Esophagus muscularis mucosa (tissue), 4 donors: Measurements from ENCODE around the gene ATF6. TPM values are rescaled to one million over a fixed set of nuclear protein-coding genes. Genes with fewer than 3 reads are reported as not detected.
"Not testable (repeated sequence)": the region's sequence is repeated elsewhere in the genome, so short reads cannot be mapped to it uniquely, and the experiment has no call there.

Experiments
- DNase-seq: peaks from one replicate; pipeline ENCODE4 v3.0.0-alpha.2; 2017; ENCODE audit errors: extremely low spot score
- H3K27ac ChIP-seq, 4 donors: fragments of 200-600 bp; sonication (generic); replicated peaks in 1 of 4; 1 replicate in 3 of 4; 2 replicates in 1 of 4; pipeline ENCODE4 v1.5.1; 2016 to 2019; ENCODE audit warnings: mild to moderate bottlenecking in 1 of 4
- H3K27me3 ChIP-seq, 4 donors: fragments of 200-600 bp; sonication (generic); one replicate each; pipeline versions ENCODE4 v1.5.1 to v1.6.0; 2016 to 2019
- H3K36me3 ChIP-seq, 4 donors: fragments of 200-600 bp; sonication (generic); one replicate each; pipeline ENCODE4 v1.5.1; 2016 to 2019
- H3K4me1 ChIP-seq, 4 donors: fragments of 200-600 bp; sonication (generic); one replicate each; pipeline ENCODE4 v1.5.1; 2016 to 2019
- H3K4me3 ChIP-seq, 4 donors: fragments of 200-600 bp; sonication (generic); 1 replicate in 2 of 4; 2 replicates in 2 of 4; pipeline ENCODE4 v1.5.1; 2016 to 2019; ENCODE audit warnings: mild to moderate bottlenecking in 4 of 4, moderate library complexity in 1 of 4
- H3K9me3 ChIP-seq, 4 donors: fragments of 200-600 bp; sonication (generic); 1 replicate in 3 of 4; 2 replicates in 1 of 4; pipeline ENCODE4 v1.5.1; 2016 to 2019
- EP300 ChIP-seq: sonication (generic); formaldehyde crosslinking; IDR thresholded peaks from one replicate; pipeline ENCODE4 v1.6.1; 2017; ENCODE audit warnings: antibody characterized with exemption
- POLR2A ChIP-seq: fragments of 450-650 bp; IDR thresholded peaks from one replicate; pipeline ENCODE4 v1.6.1; 2017; ENCODE audit warnings: antibody characterized with exemption, moderate library complexity, mild to moderate bottlenecking, low read depth
- POLR2AphosphoS5 ChIP-seq, 2 donors: sonication (generic); formaldehyde crosslinking; IDR thresholded peaks; one replicate each; pipeline ENCODE4 v1.6.1; 2017; ENCODE audit warnings: antibody characterized with exemption in 2 of 2
- WGBS: methylation state at CpG from one replicate; pipeline ENCODE4 v1.1.5; 2018; 5-methylcytosine and 5-hydroxymethylcytosine counted together
- intact Hi-C: fragments of 100-400 bp; cut with DNase I; formaldehyde crosslinking; loops from one replicate; pipeline ENCODE4 v1.15.1; 2023
- total RNA-seq, 4 donors: library from RNA; depleted of rRNA; stranded (reverse); fragments of >200 nt; gene quantifications; one replicate each; pipeline versions ENCODE4 v1.1.0 to v1.2.1, GENCODE V29; 2016
- TF ChIP-seq, protein P1 (sequence below), 3 experiments: fragments of 200-600 bp in 2 of 3; fragments of 450-650 bp in 1 of 3; sonication (generic) in 2 of 3; IDR thresholded peaks; one replicate each; pipeline ENCODE4 v1.5.1; 2017 to 2019; ENCODE audit warnings: antibody characterized with exemption in 3 of 3, mild to moderate bottlenecking in 2 of 3, moderate library complexity in 1 of 3

The ATF6 gene
- total RNA-seq, 4 donors from 2014 or later = 24.5 to 30.6 (median 27.4) TPM

DNA sequence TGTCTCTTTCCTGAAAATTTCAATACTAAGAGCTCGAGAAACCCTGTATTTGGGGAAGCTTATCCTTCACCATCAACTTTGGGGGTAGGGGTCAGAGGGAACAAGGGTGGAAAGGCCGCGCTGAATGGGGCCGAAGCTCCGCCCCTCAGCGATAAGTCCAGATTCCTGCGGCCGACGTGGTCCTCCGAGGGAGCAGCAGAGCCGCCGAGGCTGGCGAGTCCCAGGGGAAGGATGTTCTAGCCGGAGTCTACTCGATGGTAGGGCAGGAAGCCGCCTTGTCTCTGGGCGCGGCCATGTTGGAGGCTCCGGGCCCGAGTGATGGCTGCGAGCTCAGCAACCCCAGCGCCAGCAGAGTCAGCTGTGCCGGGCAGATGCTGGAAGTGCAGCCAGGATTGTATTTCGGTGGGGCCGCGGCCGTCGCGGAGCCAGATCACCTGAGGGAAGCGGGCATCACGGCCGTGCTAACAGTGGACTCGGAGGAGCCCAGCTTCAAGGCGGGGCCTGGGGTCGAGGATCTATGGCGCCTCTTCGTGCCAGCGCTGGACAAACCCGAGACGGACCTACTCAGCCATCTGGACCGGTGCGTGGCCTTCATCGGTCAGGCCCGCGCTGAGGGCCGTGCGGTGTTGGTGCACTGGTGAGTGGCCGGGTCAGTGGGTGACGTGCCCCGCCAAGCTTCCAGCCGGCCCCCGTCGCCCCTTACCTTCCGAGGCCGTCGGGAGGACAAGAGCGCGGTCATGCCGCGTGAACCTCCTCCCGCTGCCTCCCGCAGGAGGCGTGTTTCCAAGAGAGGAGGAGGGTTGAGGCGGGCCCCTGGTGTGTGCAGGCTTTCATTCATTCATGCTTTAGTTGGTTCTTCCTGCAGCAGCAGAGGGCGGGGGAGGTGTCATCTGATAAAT, 16.4 kb upstream of the ATF6 start, which contains the start of gene DUSP12:
DUSP12 (plus strand) TSS at position 278 of the 899 bp plus-strand sequence; CDS start at position 294, 16 bp downstream.
- peak; percentile 98 for DNase-seq
- intact Hi-C loops = loop anchor here (10.0 kb wide), 2 partner anchors 185 to 265 kb away; no protein-coding TSS in a partner anchor
- no peak for TF ChIP-seq EP300
- peak; percentile 74 to 88 for TF ChIP-seq POLR2AphosphoS5 (IDR thresholded peaks at IDR 0.05)
- Histone ChIP-seq H3K36me3 (peaks cover 17 to 34% (median 31%) of the 10 kb centered on the region in 4 donors), H3K27me3 (peaks cover 0 to 6% (median 3%) of the 10 kb centered on the region in 4 donors), H3K4me3 (peak within 1 kb of the TSS; percentile 72 to 96 (median 82)), H3K9me3 (no peaks in the 10 kb centered on the region), H3K27ac (peak within 1 kb of the TSS; percentile 82 to 95 (median 90)), H3K4me1 (peaks cover 14 to 26% (median 18%) of the 10 kb centered on the region in 4 donors)
- under 1% methylated on average over 24 of the region's 65 CpGs for WGBS

DNA sequence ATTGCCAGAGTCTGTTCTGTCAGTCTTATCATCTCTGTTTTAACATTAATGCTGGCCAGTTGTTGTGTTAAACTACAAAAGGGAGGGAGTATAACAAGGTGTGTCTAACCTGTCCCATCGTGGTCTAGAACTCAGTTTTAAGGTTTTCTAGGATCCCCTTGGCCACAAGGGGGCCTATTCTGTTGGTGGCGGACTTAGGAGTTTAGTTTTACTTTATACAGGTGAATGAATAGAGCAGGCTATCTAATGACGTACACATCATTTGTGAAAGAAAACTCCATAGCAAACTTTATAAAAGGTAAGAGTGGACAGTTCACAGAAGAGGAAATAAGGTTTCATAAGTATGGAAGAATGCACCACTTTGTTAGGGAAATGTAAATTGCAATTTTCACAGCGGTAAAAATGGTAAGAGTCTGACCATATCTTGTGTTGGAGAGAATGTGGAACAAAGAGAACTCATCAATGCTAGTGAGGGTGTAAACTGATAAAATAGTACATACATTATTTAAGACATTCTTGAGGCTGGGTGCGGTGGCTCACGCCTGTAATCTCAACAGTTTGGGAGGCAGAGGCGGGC, 2.5 kb upstream of the ATF6 start:
- DNase-seq = no peak
- Histone ChIP-seq H3K27me3 (no peaks in the 10 kb centered on the region), H3K4me3 (no peak overlapping the region), H3K36me3 (peaks cover 0 to 15% (median 8%) of the 10 kb centered on the region in 4 donors), H3K9me3 (no peaks in the 10 kb centered on the region), H3K27ac (no peak overlapping the region), H3K4me1 (peaks cover 19 to 25% (median 22%) of the 10 kb centered on the region in 4 donors)
- TF ChIP-seq, protein P1, sequence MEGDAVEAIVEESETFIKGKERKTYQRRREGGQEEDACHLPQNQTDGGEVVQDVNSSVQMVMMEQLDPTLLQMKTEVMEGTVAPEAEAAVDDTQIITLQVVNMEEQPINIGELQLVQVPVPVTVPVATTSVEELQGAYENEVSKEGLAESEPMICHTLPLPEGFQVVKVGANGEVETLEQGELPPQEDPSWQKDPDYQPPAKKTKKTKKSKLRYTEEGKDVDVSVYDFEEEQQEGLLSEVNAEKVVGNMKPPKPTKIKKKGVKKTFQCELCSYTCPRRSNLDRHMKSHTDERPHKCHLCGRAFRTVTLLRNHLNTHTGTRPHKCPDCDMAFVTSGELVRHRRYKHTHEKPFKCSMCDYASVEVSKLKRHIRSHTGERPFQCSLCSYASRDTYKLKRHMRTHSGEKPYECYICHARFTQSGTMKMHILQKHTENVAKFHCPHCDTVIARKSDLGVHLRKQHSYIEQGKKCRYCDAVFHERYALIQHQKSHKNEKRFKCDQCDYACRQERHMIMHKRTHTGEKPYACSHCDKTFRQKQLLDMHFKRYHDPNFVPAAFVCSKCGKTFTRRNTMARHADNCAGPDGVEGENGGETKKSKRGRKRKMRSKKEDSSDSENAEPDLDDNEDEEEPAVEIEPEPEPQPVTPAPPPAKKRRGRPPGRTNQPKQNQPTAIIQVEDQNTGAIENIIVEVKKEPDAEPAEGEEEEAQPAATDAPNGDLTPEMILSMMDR (IDR thresholded peaks at IDR 0.05) = peak; percentile 9 to 43 (median 15)
- TF ChIP-seq POLR2AphosphoS5 (IDR thresholded peaks at IDR 0.05) = no peak
- 75% methylated on average over 7 of the region's 7 CpGs for WGBS
- intact Hi-C loops = no loop called here

DNA sequence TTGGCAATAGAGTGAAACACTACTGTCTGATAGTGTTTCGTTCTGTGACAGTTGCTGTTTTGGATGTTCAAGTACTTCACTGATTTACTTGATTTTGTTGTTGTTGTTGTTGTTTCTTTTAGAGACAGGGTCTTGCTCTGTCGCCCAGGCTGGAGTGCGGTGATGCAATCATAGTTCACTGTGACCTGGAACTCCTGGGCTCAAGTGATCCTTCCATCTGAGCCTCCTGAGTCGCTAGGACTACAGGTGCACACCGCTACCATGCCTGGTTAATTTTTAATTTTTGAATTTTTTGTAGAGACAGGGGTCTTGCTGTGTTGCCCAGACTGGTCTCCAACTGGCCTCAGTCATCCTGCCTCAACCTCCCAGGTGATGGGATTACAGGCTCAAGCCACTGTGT, 2.3 kb downstream of the ATF6 start:
- Histone ChIP-seq H3K4me3 (no peak overlapping the region), H3K4me1 (peaks cover 39 to 61% (median 56%) of the 10 kb centered on the region in 4 donors), H3K27me3 (no peaks in the 10 kb centered on the region), H3K9me3 (no peaks in the 10 kb centered on the region), H3K36me3 (no peaks in the 10 kb centered on the region), H3K27ac (no peak overlapping the region)
- DNase-seq = no peak
- intact Hi-C loops = no loop called here
- TF ChIP-seq POLR2A = no peak
- TF ChIP-seq, protein P1 (IDR thresholded peaks at IDR 0.05) = no peak
- 94% methylated on average over 5 of the region's 5 CpGs for WGBS

DNA sequence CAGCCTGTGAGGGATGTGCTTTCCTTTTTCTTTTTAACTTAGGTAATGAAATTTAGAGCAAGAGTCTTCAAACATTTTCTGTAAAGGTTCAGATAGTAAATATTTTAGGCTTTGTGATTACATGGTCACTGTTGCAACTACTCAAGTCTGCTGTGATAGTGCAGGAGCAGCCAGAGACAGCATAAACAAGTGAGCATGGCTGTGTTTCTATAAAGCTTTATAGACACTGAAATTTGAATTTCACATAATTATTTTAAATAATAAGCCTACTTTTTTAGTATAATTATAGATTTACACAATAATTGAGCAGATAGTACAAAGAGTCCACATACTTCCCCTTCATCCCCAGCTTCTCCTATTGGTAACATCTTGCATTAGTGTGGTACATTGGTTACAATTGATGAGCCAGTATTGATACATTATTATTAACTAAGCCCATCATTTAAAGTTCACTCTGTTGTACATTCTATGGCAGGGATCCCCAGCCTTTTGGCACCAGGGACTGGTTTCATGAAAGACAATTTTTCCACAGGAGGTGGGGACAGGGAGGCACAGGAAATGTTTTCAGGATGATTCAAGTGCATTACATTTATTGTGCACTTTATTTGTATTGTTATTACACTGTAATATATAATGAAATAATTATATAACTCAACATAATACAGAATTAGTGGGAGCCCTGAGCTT, 3.0 kb downstream of the ATF6 start:
- DNase-seq = no peak
- no peak overlapping the region for H3K4me3 ChIP-seq
- no peaks in the 10 kb centered on the region for H3K9me3 ChIP-seq
- H3K36me3 ChIP-seq = no peaks in the 10 kb centered on the region
- H3K4me1 ChIP-seq = peaks cover 39 to 63% (median 56%) of the 10 kb centered on the region in 4 donors
- H3K27me3 ChIP-seq = no peaks in the 10 kb centered on the region
- intact Hi-C loops = no loop called here
- no peak overlapping the region for H3K27ac ChIP-seq
- no peak for TF ChIP-seq POLR2A
- no peak for TF ChIP-seq POLR2AphosphoS5 (IDR thresholded peaks at IDR 0.05)
- TF ChIP-seq, protein P1 (IDR thresholded peaks at IDR 0.05) = no peak
- TF ChIP-seq EP300 = no peak

DNA sequence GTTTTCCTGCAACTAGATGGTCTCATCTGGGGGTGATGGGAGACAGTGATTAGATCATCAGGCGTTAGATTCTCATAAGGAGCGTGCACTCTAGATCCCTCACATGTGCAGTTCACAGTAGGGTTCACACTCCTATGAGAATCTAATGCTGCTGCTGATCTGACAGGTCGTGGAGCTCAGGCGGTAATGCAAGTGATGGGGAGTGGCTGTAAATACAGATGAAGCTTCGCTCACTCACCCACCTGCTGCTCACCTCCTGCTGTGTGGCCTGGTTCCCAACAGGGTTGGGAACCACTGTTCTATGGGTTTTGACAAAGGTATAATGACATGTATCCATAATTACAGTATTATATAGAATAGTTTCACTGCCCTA, 3.5 kb downstream of the ATF6 start:
- 89% methylated on average over 5 of the region's 5 CpGs for WGBS
- intact Hi-C loops = not testable (repeated sequence)

More for the DNA sequence above, 3.5 kb downstream of the ATF6 start:
- not testable (repeated sequence) for H3K27ac ChIP-seq, H3K9me3 ChIP-seq, DNase-seq, H3K36me3 ChIP-seq, H3K27me3 ChIP-seq, H3K4me3 ChIP-seq
- peaks cover 39 to 63% (median 55%) of the 10 kb centered on the region in 4 donors for H3K4me1 ChIP-seq
